Astrocyte of the spinal cord (primary cell): ENCODE results near the gene RYK.
"Not testable (repeated sequence)": the region's sequence is repeated elsewhere in the genome, so short reads cannot be mapped to it uniquely, and the experiment has no call there.

Experiments used
- DNase-seq: peaks from one replicate; pipeline ENCODE4 v3.0.0; 2011; ENCODE audit warnings: low read depth, low spot score
- H3K4me3 ChIP-seq: 2 replicates; pipeline ENCODE4 v1.5.1; 2011; ENCODE audit warnings: low read depth, mild to moderate bottlenecking, low read length, moderate library complexity
- in situ Hi-C: cut with HindIII; loops from 2 replicates; pipeline ENCODE4 v1.10.0; 2017; ENCODE audit warnings: low sequenced_read_pairs
- TF ChIP-seq, protein P1 (sequence below): IDR thresholded peaks from 2 replicates; pipeline ENCODE4 v1.5.1; 2012; ENCODE audit warnings: low read depth, mild to moderate bottlenecking, low read length, inconsistent platforms

Gene RYK

DNA sequence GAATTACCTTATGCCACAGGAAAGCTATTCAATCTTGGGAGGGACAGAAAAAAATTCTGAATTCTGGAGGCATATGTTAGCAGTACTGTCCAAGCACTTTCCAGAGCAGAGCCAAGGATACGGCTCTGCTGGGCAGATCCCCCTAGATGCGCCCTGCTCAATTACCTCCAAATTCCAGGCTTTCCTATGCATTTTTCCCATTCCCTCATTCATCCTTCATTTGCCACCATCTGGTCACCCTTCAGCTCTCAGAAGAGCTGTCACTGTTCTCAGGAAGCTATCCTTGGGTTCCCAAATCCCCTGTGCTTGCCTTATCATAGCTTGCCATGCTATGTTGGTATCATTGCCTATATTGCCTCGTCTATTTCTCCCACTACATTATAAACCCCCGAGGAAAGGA lies 45.2 kb downstream of the RYK start:
- in situ Hi-C loops: no loop called here
- TF ChIP-seq, protein P1, sequence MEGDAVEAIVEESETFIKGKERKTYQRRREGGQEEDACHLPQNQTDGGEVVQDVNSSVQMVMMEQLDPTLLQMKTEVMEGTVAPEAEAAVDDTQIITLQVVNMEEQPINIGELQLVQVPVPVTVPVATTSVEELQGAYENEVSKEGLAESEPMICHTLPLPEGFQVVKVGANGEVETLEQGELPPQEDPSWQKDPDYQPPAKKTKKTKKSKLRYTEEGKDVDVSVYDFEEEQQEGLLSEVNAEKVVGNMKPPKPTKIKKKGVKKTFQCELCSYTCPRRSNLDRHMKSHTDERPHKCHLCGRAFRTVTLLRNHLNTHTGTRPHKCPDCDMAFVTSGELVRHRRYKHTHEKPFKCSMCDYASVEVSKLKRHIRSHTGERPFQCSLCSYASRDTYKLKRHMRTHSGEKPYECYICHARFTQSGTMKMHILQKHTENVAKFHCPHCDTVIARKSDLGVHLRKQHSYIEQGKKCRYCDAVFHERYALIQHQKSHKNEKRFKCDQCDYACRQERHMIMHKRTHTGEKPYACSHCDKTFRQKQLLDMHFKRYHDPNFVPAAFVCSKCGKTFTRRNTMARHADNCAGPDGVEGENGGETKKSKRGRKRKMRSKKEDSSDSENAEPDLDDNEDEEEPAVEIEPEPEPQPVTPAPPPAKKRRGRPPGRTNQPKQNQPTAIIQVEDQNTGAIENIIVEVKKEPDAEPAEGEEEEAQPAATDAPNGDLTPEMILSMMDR: no peak
- no peak for DNase-seq
- H3K4me3 ChIP-seq: no peak overlapping the region

DNA sequence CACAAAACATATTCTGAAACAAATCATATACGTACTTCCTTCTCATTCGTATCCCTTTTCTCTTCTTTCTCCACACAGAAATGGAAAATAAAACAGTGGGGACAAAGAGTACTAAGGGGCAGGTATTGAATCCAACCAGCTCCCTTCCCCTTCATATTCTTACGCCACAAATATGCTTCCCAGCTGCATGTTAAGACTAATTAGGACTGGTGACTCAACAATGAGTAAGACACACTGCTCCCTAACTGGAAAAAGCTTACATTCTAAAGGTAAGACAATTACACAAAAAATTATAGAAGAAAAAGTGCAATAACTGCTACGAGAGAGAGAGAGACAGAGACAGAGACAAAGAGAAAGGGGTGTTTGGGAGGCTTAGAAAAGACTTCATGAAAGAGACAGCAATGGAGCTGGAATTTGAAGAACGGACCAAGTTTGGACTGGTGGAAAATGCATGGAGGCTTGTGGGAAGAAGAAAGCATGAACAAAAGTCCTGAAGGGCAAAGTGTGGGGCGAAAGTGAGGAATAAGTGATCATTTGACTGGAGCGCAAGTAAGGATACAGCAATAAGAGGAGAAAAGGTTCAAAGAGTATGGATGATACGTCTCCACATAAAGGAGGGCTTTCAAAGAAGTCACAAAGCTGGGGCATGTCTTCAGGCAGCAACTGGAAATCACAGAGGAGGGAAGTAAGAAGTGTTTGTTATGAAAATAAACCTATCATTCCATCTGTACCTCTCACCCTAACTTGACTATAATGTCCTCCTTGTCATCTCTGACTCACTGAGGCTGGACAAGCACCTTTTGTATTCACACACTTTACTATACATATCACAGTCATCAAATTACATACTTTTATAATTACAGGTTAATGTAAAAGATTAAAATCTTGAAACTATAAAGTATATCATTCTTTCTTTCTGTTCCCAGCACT lies 49.2 kb downstream of the RYK start:
- TF ChIP-seq, protein P1: no peak
- no peak overlapping the region for H3K4me3 ChIP-seq
- peak; percentile 90 for DNase-seq
- in situ Hi-C loops: no loop called here

DNA sequence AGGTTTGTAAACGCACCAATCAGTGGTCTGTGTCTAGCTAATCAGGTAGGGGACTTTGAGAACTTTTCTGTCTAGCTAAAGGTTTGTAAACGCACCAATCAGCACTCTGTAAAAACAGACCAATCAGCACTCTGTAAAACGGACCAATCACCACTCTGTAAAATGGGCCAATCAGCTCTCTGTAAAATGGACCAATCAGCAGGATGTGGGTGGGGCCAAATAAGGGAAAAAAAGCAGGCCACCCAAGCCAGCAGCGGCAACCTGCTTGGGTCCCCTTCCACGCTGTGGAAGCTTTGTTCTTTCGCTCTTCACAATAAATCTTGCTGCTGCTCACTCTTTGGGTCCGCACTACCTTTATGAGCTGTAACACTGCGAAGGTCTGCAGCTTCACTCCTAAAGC lies 50.8 kb downstream of the RYK start:
- in situ Hi-C loops, DNase-seq, H3K4me3 ChIP-seq: not testable (repeated sequence)

DNA sequence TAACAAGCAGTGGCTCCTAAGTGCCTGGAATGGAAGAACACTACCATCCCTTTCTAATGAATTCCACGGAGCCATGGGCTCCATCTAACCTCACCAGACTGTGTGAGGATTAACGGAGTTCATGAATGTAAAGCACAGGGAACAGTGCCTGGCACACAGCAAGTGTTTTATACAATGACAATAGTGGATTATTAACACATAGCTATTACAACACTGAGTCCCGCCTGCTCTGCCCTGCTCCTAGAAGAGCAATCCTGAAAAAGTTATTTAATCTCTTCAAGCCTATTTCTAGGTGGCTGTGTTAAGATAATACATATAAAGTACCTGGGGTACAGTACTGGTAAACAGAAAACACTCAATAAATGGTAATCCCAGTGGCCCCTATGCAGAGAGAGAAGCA lies 51.4 kb downstream of the RYK start:
- DNase-seq: no peak
- TF ChIP-seq, protein P1: no peak
- H3K4me3 ChIP-seq: no peak overlapping the region
- in situ Hi-C loops: no loop called here

DNA sequence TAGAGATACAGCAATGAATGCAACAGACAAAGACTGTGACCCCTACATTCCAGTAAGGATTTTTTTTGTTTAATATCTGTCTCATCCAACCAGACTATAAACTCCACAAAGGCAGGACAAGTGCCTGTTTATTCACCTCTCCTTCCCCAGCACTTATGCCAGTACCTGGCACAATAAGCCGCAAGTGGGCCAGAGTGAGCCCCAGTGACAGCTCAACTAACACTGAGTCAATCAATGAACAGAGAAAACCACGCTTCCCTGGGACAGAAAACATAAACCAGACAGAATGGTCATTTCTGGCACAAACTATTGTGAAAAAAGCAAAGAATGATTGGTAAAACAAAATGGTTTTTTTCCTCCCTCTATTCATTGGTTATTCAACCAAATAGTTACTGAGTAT lies 52.2 kb downstream of the RYK start:
- no peak for DNase-seq
- in situ Hi-C loops: no loop called here
- H3K4me3 ChIP-seq: no peak overlapping the region
- TF ChIP-seq, protein P1: no peak

DNA sequence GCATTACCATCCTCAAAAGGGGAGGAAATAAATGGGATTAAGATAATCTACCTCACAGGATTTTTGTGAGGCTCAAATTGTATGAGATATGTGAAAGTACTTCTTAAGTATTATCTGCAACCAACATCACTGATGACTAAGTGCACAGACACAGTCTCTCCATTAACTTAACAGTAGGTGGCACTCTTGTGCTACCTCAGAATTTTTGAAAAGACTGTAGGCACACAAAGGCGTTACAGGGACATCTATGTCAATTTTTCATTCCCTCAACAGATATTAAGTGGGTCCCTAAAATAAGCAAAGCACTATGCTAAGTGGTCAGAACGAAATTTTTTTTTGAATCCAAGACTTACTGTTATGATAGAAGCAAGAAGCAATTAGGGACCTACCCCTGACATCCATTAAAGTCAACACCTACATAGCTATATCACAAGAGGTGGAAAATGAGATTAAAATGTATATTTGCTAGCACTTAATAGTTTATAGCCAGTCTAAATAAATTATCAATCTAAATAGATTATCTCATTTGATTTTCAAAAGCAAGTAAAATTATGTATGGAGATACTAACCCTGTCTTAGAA lies 52.9 kb downstream of the RYK start:
- H3K4me3 ChIP-seq: no peak overlapping the region
- TF ChIP-seq, protein P1: peak; percentile 74
- in situ Hi-C loops: no loop called here
- peak; percentile 80 for DNase-seq

DNA sequence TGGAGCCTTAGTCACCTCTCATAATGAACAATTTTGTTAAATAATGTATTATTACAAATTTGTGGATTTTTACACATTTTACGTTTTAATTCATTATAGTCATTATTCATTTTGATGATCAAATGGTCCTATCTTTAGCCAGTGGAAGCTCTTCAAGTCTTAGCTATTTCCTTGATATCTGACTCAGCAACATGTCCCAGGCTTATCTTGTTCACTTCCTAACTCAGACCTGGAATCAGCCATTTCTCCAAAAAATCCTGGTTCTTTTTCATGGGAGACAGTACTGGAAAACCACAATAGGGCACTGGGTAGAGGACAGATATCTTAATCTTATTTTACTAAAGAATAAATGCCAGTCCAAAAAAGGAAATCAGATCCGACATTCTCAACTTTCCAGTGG lies 56.4 kb downstream of the RYK start:
- no peak overlapping the region for H3K4me3 ChIP-seq
- DNase-seq: no peak
- in situ Hi-C loops: no loop called here
- TF ChIP-seq, protein P1: no peak
